A673 (cell line): ENCODE results near the gene RAB11FIP3. TPM values are rescaled to one million over a fixed set of nuclear protein-coding genes. Genes with fewer than 3 reads are reported as not detected.

Experiments
- Bru-seq: library from RNA; stranded (reverse); fragments of 400-500 nt; gene quantifications from one replicate; lab custom pipeline; 2021; lab: Mats Ljungman, UMichigan
- BruChase-seq, 2 experiments: library from RNA; stranded (reverse); fragments of 400-500 nt; gene quantifications; one replicate each; lab custom pipeline; 2021; lab: Mats Ljungman, UMichigan
- BruUV-seq: library from RNA; stranded (reverse); fragments of 400-500 nt; replicated peaks from 2 replicates; lab custom pipeline; 2021; lab: Mats Ljungman, UMichigan
- CTCF ChIA-PET: fragments of 300-600 bp; sonication (Branson Sonifier 250); formaldehyde crosslinking; loops from one replicate; lab custom pipeline; 2022; ENCODE audit warnings: antibody characterized with exemption; lab: Charles Lee
- POLR2A ChIA-PET: fragments of 300-600 bp; sonication (Branson Sonifier 250); formaldehyde crosslinking; loops from one replicate; lab custom pipeline; 2022; ENCODE audit warnings: antibody characterized with exemption; ENCODE audit not compliant: low non-redundant PET; lab: Charles Lee
- DNase-seq: peaks from one replicate; pipeline ENCODE4 v3.0.0-alpha.2; 2015; ENCODE audit warnings: low spot score
- H3K27ac ChIP-seq: fragments of 200-600 bp; sonication (generic); 2 replicates; pipeline ENCODE4 v1.5.1; 2016; ENCODE audit warnings: mixed run types, low read depth, mild to moderate bottlenecking, mixed read lengths, antibody characterized with exemption, low read length; ENCODE audit not compliant: poor library complexity, severe bottlenecking
- H3K27me3 ChIP-seq: fragments of 200-600 bp; sonication (generic); replicated peaks from 2 replicates; pipeline ENCODE4 v1.6.1; 2017; ENCODE audit warnings: mixed run types, low read depth, mild to moderate bottlenecking, mixed read lengths, antibody characterized with exemption, low read length; ENCODE audit not compliant: insufficient read depth, poor library complexity
- H3K36me3 ChIP-seq: fragments of 200-600 bp; sonication (generic); 2 replicates; pipeline ENCODE4 v1.6.1; 2016; ENCODE audit warnings: mixed run types, mild to moderate bottlenecking, mixed read lengths, antibody characterized with exemption, low read length; ENCODE audit not compliant: insufficient read depth, poor library complexity, severe bottlenecking
- H3K4me1 ChIP-seq: fragments of 200-600 bp; sonication (generic); 2 replicates; pipeline ENCODE4 v1.6.1; 2017; ENCODE audit warnings: mixed run types, mild to moderate bottlenecking, mixed read lengths, antibody characterized with exemption, low read length; ENCODE audit not compliant: insufficient read depth, poor library complexity, severe bottlenecking
- H3K4me3 ChIP-seq: fragments of 200-600 bp; sonication (generic); 2 replicates; pipeline ENCODE4 v1.5.1; 2016; ENCODE audit warnings: low read depth, mixed run types, mild to moderate bottlenecking, mixed read lengths, low read length; ENCODE audit not compliant: poor library complexity, severe bottlenecking
- H3K9me3 ChIP-seq: fragments of 200-600 bp; sonication (generic); 2 replicates; pipeline ENCODE4 v1.6.1; 2016; ENCODE audit warnings: mixed run types, low read depth, mild to moderate bottlenecking, mixed read lengths, antibody characterized with exemption, low read length; ENCODE audit not compliant: poor library complexity, severe bottlenecking
- EZH2 ChIP-seq: fragments of 200-600 bp; sonication (generic); IDR thresholded peaks from 2 replicates; pipeline ENCODE4 v1.6.1; 2017; ENCODE audit warnings: borderline replicate concordance, low read depth, mild to moderate bottlenecking, mixed read lengths, antibody characterized with exemption, low read length; ENCODE audit not compliant: poor library complexity, severe bottlenecking
- intact Hi-C: fragments of 100-400 bp; cut with micrococcal nuclease; formaldehyde crosslinking; loops from one replicate; pipeline ENCODE4 v1.10.0; 2022; ENCODE audit not compliant: unreplicated experiment
- long read RNA-seq: library from polyadenylated mRNA; stranded (forward); transcript quantifications from one replicate; pipeline ENCODE4 v2.0.0, GENCODE V29; 2022
- total RNA-seq: library from RNA; stranded (reverse); gene quantifications from 2 replicates; pipeline ENCODE4 v1.2.3, GENCODE V29; 2021
- TF ChIP-seq, protein P1 (sequence below): fragments of 300-800, 200-600 bp; sonication (generic); conservative IDR thresholded peaks from 2 replicates; pipeline ENCODE4 v1.5.1; 2017; ENCODE audit warnings: low read depth, mild to moderate bottlenecking, antibody characterized with exemption, low read length, moderate library complexity, mixed read lengths

The RAB11FIP3 gene, protein sequence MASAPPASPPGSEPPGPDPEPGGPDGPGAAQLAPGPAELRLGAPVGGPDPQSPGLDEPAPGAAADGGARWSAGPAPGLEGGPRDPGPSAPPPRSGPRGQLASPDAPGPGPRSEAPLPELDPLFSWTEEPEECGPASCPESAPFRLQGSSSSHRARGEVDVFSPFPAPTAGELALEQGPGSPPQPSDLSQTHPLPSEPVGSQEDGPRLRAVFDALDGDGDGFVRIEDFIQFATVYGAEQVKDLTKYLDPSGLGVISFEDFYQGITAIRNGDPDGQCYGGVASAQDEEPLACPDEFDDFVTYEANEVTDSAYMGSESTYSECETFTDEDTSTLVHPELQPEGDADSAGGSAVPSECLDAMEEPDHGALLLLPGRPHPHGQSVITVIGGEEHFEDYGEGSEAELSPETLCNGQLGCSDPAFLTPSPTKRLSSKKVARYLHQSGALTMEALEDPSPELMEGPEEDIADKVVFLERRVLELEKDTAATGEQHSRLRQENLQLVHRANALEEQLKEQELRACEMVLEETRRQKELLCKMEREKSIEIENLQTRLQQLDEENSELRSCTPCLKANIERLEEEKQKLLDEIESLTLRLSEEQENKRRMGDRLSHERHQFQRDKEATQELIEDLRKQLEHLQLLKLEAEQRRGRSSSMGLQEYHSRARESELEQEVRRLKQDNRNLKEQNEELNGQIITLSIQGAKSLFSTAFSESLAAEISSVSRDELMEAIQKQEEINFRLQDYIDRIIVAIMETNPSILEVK
- total RNA-seq = 44.8 and 44.9 TPM in 2 replicates
- percentile 59 among the genes with signal in this experiment for Bru-seq, nascent RNA
- BruChase-seq, experiment 1, labeled RNA remaining after a 2-hour chase = percentile 62 among the genes with signal in this experiment
- BruChase-seq, experiment 2, labeled RNA remaining after a 6-hour chase = percentile 77 among the genes with signal in this experiment
- long read RNA-seq, full-length matches to known transcripts = 13 of 50 reads
- long read RNA-seq, partial matches to known transcripts = 20 of 50 reads
- long read RNA-seq, other reads (novel, unspliced or antisense) = 17 of 50 reads

DNA sequence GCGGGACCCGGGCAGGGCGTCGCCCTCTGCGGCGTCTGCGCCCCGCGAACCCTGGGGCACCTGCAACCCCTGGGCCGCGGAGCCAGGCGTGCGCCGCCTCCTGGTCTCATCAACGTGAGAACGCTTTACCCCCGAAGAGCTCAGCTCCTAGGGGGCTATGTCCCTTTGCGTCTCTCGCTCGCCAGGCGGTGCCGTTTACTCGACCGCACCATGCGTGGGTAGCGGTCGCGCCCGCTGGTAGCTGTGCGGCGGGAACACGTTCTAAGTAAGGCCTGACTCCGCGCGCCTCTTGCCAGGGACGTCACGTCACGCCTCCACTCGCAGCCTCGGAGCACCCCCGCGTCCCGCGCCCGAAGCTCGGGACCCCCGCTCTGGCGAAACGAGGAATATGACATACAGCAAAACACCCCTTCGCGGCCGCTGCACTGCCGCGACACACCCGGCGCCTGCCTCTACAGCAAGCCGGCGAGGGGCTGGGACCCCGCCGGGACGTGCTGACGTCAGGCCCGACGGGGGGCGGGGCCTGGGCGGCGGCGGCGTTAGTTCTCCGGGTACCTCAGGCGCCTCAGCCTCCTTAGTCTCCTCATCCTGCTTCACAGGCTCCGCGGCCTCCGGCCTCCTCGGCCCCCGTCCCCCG lies at the start of gene RAB11FIP3:
Gene RAB11FIP3 (plus strand): TSS at position 568 of the 637 bp plus-strand sequence. CDS start 358 bp downstream, outside the sequence.
- no TSS peak for BruUV-seq
- ChIA-PET POLR2A (interaction anchor here (0.7 kb wide), 1 partner anchor 98 kb away, joined by 13 read pairs; no protein-coding TSS in a partner anchor), CTCF (no interaction called here)
- Histone ChIP-seq H3K4me1 (peaks cover 8% of the 10 kb centered on the region), H3K4me3 (peak within 1 kb of the TSS; percentile 89), H3K27me3 (no peaks in the 10 kb centered on the region), H3K36me3 (no peaks in the 10 kb centered on the region), H3K27ac (peak within 1 kb of the TSS; percentile 59), H3K9me3 (no peaks in the 10 kb centered on the region)
- no peak for TF ChIP-seq EZH2
- TF ChIP-seq, protein P1, sequence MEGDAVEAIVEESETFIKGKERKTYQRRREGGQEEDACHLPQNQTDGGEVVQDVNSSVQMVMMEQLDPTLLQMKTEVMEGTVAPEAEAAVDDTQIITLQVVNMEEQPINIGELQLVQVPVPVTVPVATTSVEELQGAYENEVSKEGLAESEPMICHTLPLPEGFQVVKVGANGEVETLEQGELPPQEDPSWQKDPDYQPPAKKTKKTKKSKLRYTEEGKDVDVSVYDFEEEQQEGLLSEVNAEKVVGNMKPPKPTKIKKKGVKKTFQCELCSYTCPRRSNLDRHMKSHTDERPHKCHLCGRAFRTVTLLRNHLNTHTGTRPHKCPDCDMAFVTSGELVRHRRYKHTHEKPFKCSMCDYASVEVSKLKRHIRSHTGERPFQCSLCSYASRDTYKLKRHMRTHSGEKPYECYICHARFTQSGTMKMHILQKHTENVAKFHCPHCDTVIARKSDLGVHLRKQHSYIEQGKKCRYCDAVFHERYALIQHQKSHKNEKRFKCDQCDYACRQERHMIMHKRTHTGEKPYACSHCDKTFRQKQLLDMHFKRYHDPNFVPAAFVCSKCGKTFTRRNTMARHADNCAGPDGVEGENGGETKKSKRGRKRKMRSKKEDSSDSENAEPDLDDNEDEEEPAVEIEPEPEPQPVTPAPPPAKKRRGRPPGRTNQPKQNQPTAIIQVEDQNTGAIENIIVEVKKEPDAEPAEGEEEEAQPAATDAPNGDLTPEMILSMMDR = peak; percentile 41
- intact Hi-C loops = no loop called here
- DNase-seq = peak; percentile 94

DNA sequence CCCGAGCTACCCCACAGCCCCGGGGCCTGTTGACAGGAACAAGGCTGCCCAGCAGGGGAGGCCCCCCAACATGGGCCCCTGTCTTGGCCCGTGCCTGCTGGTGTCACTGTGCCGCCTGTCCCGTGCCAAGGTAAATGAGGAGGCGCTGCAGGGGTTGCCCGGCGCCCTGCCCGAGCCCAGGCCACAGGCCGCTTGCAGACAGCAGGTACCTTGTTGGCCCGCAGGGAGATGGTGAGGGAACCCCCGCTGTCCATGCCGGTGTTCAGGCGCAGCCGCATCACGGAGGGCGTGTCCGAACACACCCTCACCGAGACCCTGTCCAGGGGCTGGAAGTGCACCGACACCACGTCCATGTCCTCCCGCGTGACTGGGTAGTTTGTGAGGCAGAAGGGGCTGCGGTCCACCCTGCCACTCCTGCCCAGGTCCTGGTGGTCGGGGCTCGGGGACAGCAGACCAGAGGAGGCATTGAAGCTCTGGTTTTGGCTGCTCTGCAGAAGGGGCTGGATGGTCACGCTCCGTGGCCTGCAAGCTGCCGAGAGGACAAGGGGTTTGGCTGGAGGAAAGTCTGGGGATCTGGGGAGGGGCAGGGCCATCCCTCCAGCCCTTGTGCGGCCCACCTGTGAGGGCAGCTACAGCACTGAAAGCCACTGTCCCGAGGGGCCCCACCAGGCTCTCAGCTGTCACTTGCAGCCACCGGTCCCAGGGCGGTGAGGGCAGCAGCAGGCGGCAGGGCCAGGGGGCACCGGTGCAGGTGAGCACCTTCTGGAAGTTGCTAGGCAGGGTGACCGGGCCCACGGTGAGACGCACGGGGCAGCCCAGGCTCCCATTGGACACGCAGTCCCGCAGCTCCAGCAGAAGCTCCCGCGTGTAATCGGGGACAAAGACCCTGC lies 49.3 kb upstream of the RAB11FIP3 start:
- Histone ChIP-seq H3K4me1 (no peaks in the 10 kb centered on the region), H3K36me3 (peaks cover 8% of the 10 kb centered on the region), H3K4me3 (no peak overlapping the region), H3K9me3 (no peaks in the 10 kb centered on the region), H3K27me3 (no peaks in the 10 kb centered on the region), H3K27ac (no peak overlapping the region)
- intact Hi-C loops = no loop called here
- no peak for DNase-seq
- TF ChIP-seq EZH2 = no peak
- TF ChIP-seq, protein P1 = no peak
- BruUV-seq = no TSS peak
- POLR2A ChIA-PET = no interaction called here
- CTCF ChIA-PET = no interaction called here
